Bronchial epithelial cell (primary cell): ENCODE results near the gene RPGRIP1L. TPM values are rescaled to one million over a fixed set of nuclear protein-coding genes. Genes with fewer than 3 reads are reported as not detected.

Experiments used
- DNase-seq: peaks from one replicate; pipeline ENCODE4 v3.0.0-alpha.2; 2010; ENCODE audit warnings: low read depth
- FAIRE-seq: peaks from 2 replicates; lab custom pipeline; 2011; peaks lifted over from hg19 to GRCh38; lab: Jason Lieb, UNC
- H3K27me3 ChIP-seq: 2 replicates; pipeline ENCODE4 v1.5.1; 2011; ENCODE audit warnings: low read length; ENCODE audit not compliant: control insufficient read depth, insufficient read depth
- H3K36me3 ChIP-seq: 2 replicates; pipeline ENCODE4 v1.5.1; 2011; ENCODE audit warnings: low read length; ENCODE audit not compliant: control insufficient read depth, insufficient read depth
- H3K4me3 ChIP-seq: 2 replicates; pipeline ENCODE4 v1.5.1; 2011; ENCODE audit warnings: mild to moderate bottlenecking, low read depth, low read length, control low read depth
- total RNA-seq: library from RNA; depleted of rRNA; stranded (reverse); fragments of >200 nt; gene quantifications from 2 replicates; pipeline ENCODE4 v1.2.1, GENCODE V29; 2014
- TF ChIP-seq, protein P1 (sequence below): IDR thresholded peaks from 2 replicates; pipeline ENCODE4 v1.5.1; 2011; ENCODE audit warnings: mild to moderate bottlenecking, moderate library complexity, low read length, control low read depth, inconsistent platforms; ENCODE audit not compliant: insufficient read depth, severe bottlenecking

RPGRIP1L gene
- total RNA-seq, 1 donor from 2014 or later = 2.9 TPM

- Histone ChIP-seq H3K4me3 (no peak overlapping the region), H3K36me3 (no peaks in the 10 kb centered on the region), H3K27me3 (no peaks in the 10 kb centered on the region)
- no peak for FAIRE-seq
- TF ChIP-seq, protein P1, sequence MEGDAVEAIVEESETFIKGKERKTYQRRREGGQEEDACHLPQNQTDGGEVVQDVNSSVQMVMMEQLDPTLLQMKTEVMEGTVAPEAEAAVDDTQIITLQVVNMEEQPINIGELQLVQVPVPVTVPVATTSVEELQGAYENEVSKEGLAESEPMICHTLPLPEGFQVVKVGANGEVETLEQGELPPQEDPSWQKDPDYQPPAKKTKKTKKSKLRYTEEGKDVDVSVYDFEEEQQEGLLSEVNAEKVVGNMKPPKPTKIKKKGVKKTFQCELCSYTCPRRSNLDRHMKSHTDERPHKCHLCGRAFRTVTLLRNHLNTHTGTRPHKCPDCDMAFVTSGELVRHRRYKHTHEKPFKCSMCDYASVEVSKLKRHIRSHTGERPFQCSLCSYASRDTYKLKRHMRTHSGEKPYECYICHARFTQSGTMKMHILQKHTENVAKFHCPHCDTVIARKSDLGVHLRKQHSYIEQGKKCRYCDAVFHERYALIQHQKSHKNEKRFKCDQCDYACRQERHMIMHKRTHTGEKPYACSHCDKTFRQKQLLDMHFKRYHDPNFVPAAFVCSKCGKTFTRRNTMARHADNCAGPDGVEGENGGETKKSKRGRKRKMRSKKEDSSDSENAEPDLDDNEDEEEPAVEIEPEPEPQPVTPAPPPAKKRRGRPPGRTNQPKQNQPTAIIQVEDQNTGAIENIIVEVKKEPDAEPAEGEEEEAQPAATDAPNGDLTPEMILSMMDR = no peak
- DNase-seq = no peak
Observed at GRCh38 chr16:53736297-53736696, 32.6 kb upstream of the RPGRIP1L start.

- FAIRE-seq = no peak
Observed at GRCh38 chr16:53734908-53735307, 31.2 kb upstream of the RPGRIP1L start.

GRCh38 chr16:53732296-53732929 lies 28.8 kb upstream of the RPGRIP1L start:
- FAIRE-seq = no peak

More at GRCh38 chr16:53734908-53735307, 31.2 kb upstream of the RPGRIP1L start:
- no peak for DNase-seq
- H3K4me3 ChIP-seq = no peak overlapping the region
- no peaks in the 10 kb centered on the region for H3K27me3 ChIP-seq
- TF ChIP-seq, protein P1 = no peak
- H3K36me3 ChIP-seq = no peaks in the 10 kb centered on the region

GRCh38 chr16:53730693-53731092 lies 27.0 kb upstream of the RPGRIP1L start:
- no peak for DNase-seq
- Histone ChIP-seq H3K36me3 (no peaks in the 10 kb centered on the region), H3K4me3 (no peak overlapping the region), H3K27me3 (no peaks in the 10 kb centered on the region)
- no peak for FAIRE-seq
- TF ChIP-seq, protein P1 = no peak

More at GRCh38 chr16:53732296-53732929, 28.8 kb upstream of the RPGRIP1L start:
- Histone ChIP-seq H3K27me3 (no peaks in the 10 kb centered on the region), H3K36me3 (no peaks in the 10 kb centered on the region), H3K4me3 (no peak overlapping the region)
- TF ChIP-seq, protein P1 = no peak
- peak; percentile 50 for DNase-seq

DNA sequence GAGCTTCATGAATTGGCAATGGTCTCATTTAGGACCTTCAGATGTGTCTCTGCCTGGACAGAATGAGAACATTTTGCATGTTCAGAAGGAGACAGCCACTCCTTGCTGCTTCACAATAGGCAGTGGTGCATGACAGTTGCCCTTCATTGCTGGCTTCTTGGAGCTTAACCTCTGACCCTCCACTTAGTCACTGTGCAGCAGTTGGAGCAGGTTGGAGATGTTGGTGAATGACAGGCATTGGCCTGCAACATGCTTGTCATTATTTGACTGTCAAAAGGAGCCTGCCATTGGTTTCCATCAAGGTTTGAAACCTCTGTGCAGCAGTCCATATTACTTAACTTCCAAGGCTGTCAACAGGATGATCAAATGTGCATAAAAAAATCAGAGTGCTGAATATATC lies 23.0 kb upstream of the RPGRIP1L start:
- Histone ChIP-seq H3K4me3 (no peak overlapping the region), H3K36me3 (no peaks in the 10 kb centered on the region), H3K27me3 (no peaks in the 10 kb centered on the region)
- DNase-seq (peak; percentile 66), FAIRE-seq (peak; percentile 96)
- TF ChIP-seq, protein P1 = no peak

DNA sequence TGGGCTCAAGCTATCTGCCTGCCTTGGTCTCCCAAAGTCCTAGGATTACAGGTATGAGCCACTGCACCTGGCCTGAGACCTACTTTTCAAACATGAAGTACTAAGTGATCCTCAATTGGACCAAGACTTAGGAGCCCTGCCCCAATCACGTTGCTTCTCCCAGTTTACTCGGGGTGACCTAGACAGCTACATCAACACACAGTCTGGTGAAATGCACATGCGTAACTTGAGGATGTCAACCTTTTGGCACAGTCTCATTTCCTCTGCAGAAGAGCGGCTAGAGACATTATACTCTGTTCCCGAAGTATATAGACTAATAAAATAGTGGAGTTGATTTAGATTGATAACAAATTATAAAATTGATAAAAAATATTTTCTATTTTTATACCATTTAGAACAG lies 17.4 kb upstream of the RPGRIP1L start:
- H3K27me3 ChIP-seq = no peaks in the 10 kb centered on the region
- DNase-seq = no peak
- no peak overlapping the region for H3K4me3 ChIP-seq
- FAIRE-seq = no peak
- TF ChIP-seq, protein P1 = no peak
- H3K36me3 ChIP-seq = no peaks in the 10 kb centered on the region
